Panc1 (cell line): ENCODE measurements around the gene CD28. TPM values are rescaled to one million over a fixed set of nuclear protein-coding genes. Genes with fewer than 3 reads are reported as not detected.

Source experiments
- ATAC-seq: fragments of 200-7000 bp; cut with Tn5 transposase; 2 replicates; pipeline ENCODE4 v1.9.1; 2020; ENCODE audit warnings: mild to moderate bottlenecking, moderate library complexity
- BruUV-seq: library from RNA; stranded (reverse); fragments of 400-500 nt; replicated peaks from 2 replicates; lab custom pipeline; 2021; lab: Mats Ljungman, UMichigan
- CTCF ChIA-PET: fragments of 300-600 bp; sonication (Branson Sonifier 250); formaldehyde crosslinking; loops from one replicate; lab custom pipeline; 2022; ENCODE audit warnings: antibody characterized with exemption; lab: Charles Lee
- POLR2A ChIA-PET: fragments of 300-600 bp; sonication (Branson Sonifier 250); formaldehyde crosslinking; loops from one replicate; lab custom pipeline; 2022; ENCODE audit warnings: antibody characterized with exemption; lab: Charles Lee
- DNase-seq: peaks from one replicate; pipeline ENCODE4 v3.0.0-alpha.2; 2010; ENCODE audit warnings: low read depth, low spot score
- H3K27ac ChIP-seq: 2 replicates; pipeline ENCODE4 v1.5.1; 2011; ENCODE audit warnings: mild to moderate bottlenecking, low read length, inconsistent platforms
- H3K27me3 ChIP-seq: fragments of 200-500 bp; sonication (Bioruptor generic); 2 replicates; pipeline ENCODE4 v1.6.0; 2014; ENCODE audit warnings: low read length, inconsistent platforms; ENCODE audit not compliant: control insufficient read depth, insufficient read depth
- H3K36me3 ChIP-seq: fragments of 200-500 bp; sonication (Bioruptor generic); 2 replicates; pipeline ENCODE4 v1.5.1; 2014; ENCODE audit warnings: inconsistent platforms, mild to moderate bottlenecking, low read length, moderate library complexity; ENCODE audit not compliant: control insufficient read depth, insufficient read depth
- H3K4me1 ChIP-seq: 2 replicates; pipeline ENCODE4 v1.5.1; 2011; ENCODE audit warnings: inconsistent platforms, mild to moderate bottlenecking, low read length, moderate library complexity; ENCODE audit not compliant: control insufficient read depth, insufficient read depth
- H3K4me3 ChIP-seq, 2 experiments: 2 replicates each; pipeline ENCODE4 v1.5.1; 2011 to 2012; ENCODE audit warnings: low read depth in 2 of 2, low read length in 2 of 2, mild to moderate bottlenecking in 2 of 2, inconsistent platforms in 1 of 2, moderate library complexity in 1 of 2
- H3K9me3 ChIP-seq: fragments of 200-500 bp; sonication (Bioruptor generic); 2 replicates; pipeline ENCODE4 v1.5.1; 2014; ENCODE audit warnings: low read depth, mild to moderate bottlenecking, inconsistent platforms, low read length, moderate library complexity; ENCODE audit not compliant: control insufficient read depth, insufficient read depth
- CTCF ChIP-seq: fragments of 450-650 bp; IDR thresholded peaks from 2 replicates; pipeline ENCODE4 v1.5.1; 2017; ENCODE audit warnings: mild to moderate bottlenecking
- POLR2AphosphoS5 ChIP-seq: IDR thresholded peaks from 2 replicates; pipeline ENCODE4 v1.6.1; 2012; ENCODE audit warnings: mild to moderate bottlenecking, low read depth, low read length, moderate library complexity
- REST ChIP-seq, 2 experiments: IDR thresholded peaks; 2 replicates each; pipeline ENCODE4 v1.6.1; 2011 to 2012; ENCODE audit warnings: low read depth in 2 of 2, control low read depth in 1 of 2, low read length in 1 of 2, mild to moderate bottlenecking in 1 of 2, moderate library complexity in 1 of 2; ENCODE audit not compliant: insufficient read depth in 1 of 2
- SIN3A ChIP-seq: IDR thresholded peaks from 2 replicates; pipeline ENCODE4 v1.6.1; 2012; ENCODE audit warnings: low read depth, mild to moderate bottlenecking, low read length, moderate library complexity, borderline replicate concordance; ENCODE audit not compliant: insufficient read depth
- TCF7L2 ChIP-seq: IDR thresholded peaks from 2 replicates; pipeline ENCODE4 v1.6.1; 2011; ENCODE audit warnings: mild to moderate bottlenecking, low read depth, low read length, inconsistent platforms
- in situ Hi-C: cut with HindIII; loops from 2 replicates; pipeline ENCODE4 v1.10.0; 2016; ENCODE audit warnings: low sequenced_read_pairs, low pct_unique_long_range_greater_than_20kb
- intact Hi-C: fragments of 100-400 bp; cut with micrococcal nuclease; formaldehyde crosslinking; loops from one replicate; pipeline ENCODE4 v1.10.0; 2022; ENCODE audit not compliant: unreplicated experiment
- total RNA-seq: library from RNA; stranded (reverse); gene quantifications from one replicate; pipeline ENCODE4 v1.2.1, GENCODE V29; 2021; ENCODE audit not compliant: unreplicated experiment

The CD28 gene
- total RNA-seq, 1 experiment from 2014 or later, result 0.21 TPM

DNA sequence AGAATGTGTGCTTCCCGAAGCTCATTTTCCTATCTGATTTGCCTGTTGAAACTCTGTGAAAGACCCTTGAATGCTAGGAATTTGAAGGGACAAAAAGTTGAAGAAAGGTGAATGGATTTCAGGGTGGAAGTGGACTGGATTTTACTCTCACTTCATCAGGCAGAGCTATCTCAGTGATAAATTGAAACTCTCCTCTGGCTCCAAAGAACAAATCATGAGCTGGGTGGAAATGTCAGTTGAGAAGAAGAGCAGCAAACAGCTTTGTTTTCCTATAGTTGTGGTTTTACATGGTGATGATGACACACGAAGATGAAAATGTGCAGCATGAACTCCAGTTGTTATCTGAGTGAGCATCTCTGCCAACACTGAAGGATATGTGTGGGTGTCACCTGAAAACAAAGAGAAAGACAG lies 34.4 kb downstream of the CD28 start:
- ChIA-PET CTCF (no interaction called here), POLR2A (no interaction called here)
- ATAC-seq (no peak), DNase-seq (no peak)
- H3K4me1 ChIP-seq, result no peaks in the 10 kb centered on the region
- H3K27ac ChIP-seq, result no peak overlapping the region
- no peaks in the 10 kb centered on the region for H3K9me3 ChIP-seq
- TF ChIP-seq CTCF (no peak), POLR2AphosphoS5 (no peak), TCF7L2 (no peak), REST (IDR thresholded peaks at IDR 0.05; ENCODE audit: insufficient read depth in 1 of 2, low read depth in 2 of 2, low read length in 1 of 2) (no peak), SIN3A (no peak)
- in situ Hi-C loops, result no loop called here
- H3K36me3 ChIP-seq, result no peaks in the 10 kb centered on the region
- no peak overlapping the region for H3K4me3 ChIP-seq
- BruUV-seq, result no TSS peak
- H3K27me3 ChIP-seq, result no peaks in the 10 kb centered on the region; the same call in 1 of the 2 replicates
- intact Hi-C loops, result no loop called here

GRCh38 chr2:203741566-203741965 lies 35.1 kb downstream of the CD28 start:
- ATAC-seq (no peak), DNase-seq (no peak)
- BruUV-seq, result no TSS peak
- Histone ChIP-seq H3K36me3 (no peaks in the 10 kb centered on the region), H3K4me1 (no peaks in the 10 kb centered on the region), H3K27me3 (no peaks in the 10 kb centered on the region; the same call in 1 of the 2 replicates), H3K4me3 (no peak overlapping the region), H3K9me3 (no peaks in the 10 kb centered on the region), H3K27ac (no peak overlapping the region)
- CTCF ChIA-PET, result no interaction called here
- TF ChIP-seq TCF7L2 (no peak), REST (IDR thresholded peaks at IDR 0.05; ENCODE audit: insufficient read depth in 1 of 2, low read depth in 2 of 2, low read length in 1 of 2) (no peak), POLR2AphosphoS5 (no peak), CTCF (no peak), SIN3A (no peak)
- POLR2A ChIA-PET, result no interaction called here
- in situ Hi-C loops, result no loop called here
- intact Hi-C loops, result no loop called here
